BE2C (cell line): ENCODE results near the gene JMJD4.
"Not testable (repeated sequence)": the region's sequence is repeated elsewhere in the genome, so short reads cannot be mapped to it uniquely, and the experiment has no call there.

ENCODE experiments used
- DNase-seq: peaks from one replicate; pipeline ENCODE4 v3.0.0-alpha.2; 2020
- H3K27me3 ChIP-seq: fragments of 250-450 bp; sonication (Bioruptor Pico); 2 replicates; pipeline ENCODE4 v1.5.1; 2020; ENCODE audit warnings: mild to moderate bottlenecking
- H3K36me3 ChIP-seq: fragments of 250-450 bp; sonication (Bioruptor Pico); 2 replicates; pipeline ENCODE4 v1.5.1; 2020; ENCODE audit warnings: mild to moderate bottlenecking
- H3K4me1 ChIP-seq: fragments of 250-450 bp; sonication (Bioruptor Pico); 2 replicates; pipeline ENCODE4 v1.5.1; 2020
- H3K4me3 ChIP-seq: 2 replicates; pipeline ENCODE4 v1.5.1; 2011; ENCODE audit warnings: low read depth, low read length
- H3K9me3 ChIP-seq: fragments of 250-450 bp; sonication (Bioruptor Pico); 2 replicates; pipeline ENCODE4 v1.5.1; 2020
- CTCF ChIP-seq: IDR thresholded peaks from 2 replicates; pipeline ENCODE4 v1.5.1; 2012; ENCODE audit warnings: mild to moderate bottlenecking, low read depth, low read length

The JMJD4 gene

GRCh38 chr1:227707846-227708245 lies 27.3 kb downstream of the JMJD4 start:
- no peaks in the 10 kb centered on the region for H3K27me3 ChIP-seq
- TF ChIP-seq CTCF: no peak
- H3K4me3 ChIP-seq: no peak overlapping the region
- no peak for DNase-seq
- no peaks in the 10 kb centered on the region for H3K9me3 ChIP-seq
- no peaks in the 10 kb centered on the region for H3K4me1 ChIP-seq
- H3K36me3 ChIP-seq: no peaks in the 10 kb centered on the region

- DNase-seq, H3K36me3 ChIP-seq, H3K4me3 ChIP-seq, H3K9me3 ChIP-seq, H3K27me3 ChIP-seq, H3K4me1 ChIP-seq: not testable (repeated sequence)
These were observed 33.5 kb downstream of the JMJD4 start for GRCh38 chr1:227701631-227702030.

- Histone ChIP-seq H3K27me3 (no peaks in the 10 kb centered on the region), H3K36me3 (no peaks in the 10 kb centered on the region), H3K4me3 (no peak overlapping the region), H3K4me1 (no peaks in the 10 kb centered on the region), H3K9me3 (no peaks in the 10 kb centered on the region; the same call in 1 of the 2 replicates)
- no peak for TF ChIP-seq CTCF
- no peak for DNase-seq
These were observed 37.7 kb downstream of the JMJD4 start for GRCh38 chr1:227697321-227697864.

- Histone ChIP-seq H3K36me3 (no peaks in the 10 kb centered on the region), H3K27me3 (no peaks in the 10 kb centered on the region), H3K9me3 (no peaks in the 10 kb centered on the region), H3K4me3 (no peak overlapping the region), H3K4me1 (no peaks in the 10 kb centered on the region)
- TF ChIP-seq CTCF: no peak
- no peak for DNase-seq
These were observed 49.3 kb downstream of the JMJD4 start for GRCh38 chr1:227685807-227686206.
